ENCODE measurements around the gene CHML. TPM values are rescaled to one million over a fixed set of nuclear protein-coding genes. Genes with fewer than 3 reads are reported as not detected.

The CHML gene
- total RNA-seq, 1 experiment from 2014 or later = 19.3 TPM

DNA sequence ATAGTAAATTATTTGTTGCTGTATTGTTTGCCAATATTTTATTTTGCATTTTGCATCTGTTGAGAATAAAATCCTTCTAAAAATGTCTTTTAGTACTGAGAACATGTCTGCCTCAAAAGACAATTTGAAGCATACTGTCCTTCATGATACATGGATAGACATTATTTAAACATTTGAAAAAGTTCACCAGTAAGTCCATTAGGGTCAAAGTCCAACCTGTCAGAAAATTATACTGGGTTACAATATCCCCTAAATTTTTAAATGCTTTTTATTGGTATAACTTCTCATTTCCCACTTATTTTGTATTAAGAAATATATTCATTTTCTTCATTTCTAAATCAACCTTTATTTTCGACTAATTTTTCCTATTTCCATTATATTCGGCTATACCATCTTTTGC is 9.3 kb downstream of the CHML start:
- Histone ChIP-seq H3K27ac (ENCODE audit: low read length) (no peak overlapping the region), H3K9me3 (ENCODE audit: control insufficient read depth, insufficient read depth, low read depth, low read length) (no peaks in the 10 kb centered on the region), H3K4me3 (ENCODE audit: low read depth in 2 of 2, low read length in 2 of 2) (no peak overlapping the region), H3K4me1 (ENCODE audit: control insufficient read depth, insufficient read depth, low read length) (peaks cover 8% of the 10 kb centered on the region; the same call in 1 of the 2 replicates), H3K36me3 (ENCODE audit: control insufficient read depth, insufficient read depth, low read length) (peaks cover 3% of the 10 kb centered on the region; the same call in 1 of the 2 replicates), H3K27me3 (ENCODE audit: control insufficient read depth, insufficient read depth, low read length) (no peaks in the 10 kb centered on the region)
- no TSS peak for BruUV-seq (replicated peaks)
- TF ChIP-seq SIN3A (IDR thresholded peaks at IDR 0.05; ENCODE audit: borderline replicate concordance, insufficient read depth, low read depth, low read length) (no peak), POLR2AphosphoS5 (IDR thresholded peaks at IDR 0.05; ENCODE audit: low read depth, low read length) (no peak), TCF7L2 (IDR thresholded peaks at IDR 0.05; ENCODE audit: low read depth, low read length) (no peak)
- TF ChIP-seq, protein P1, sequence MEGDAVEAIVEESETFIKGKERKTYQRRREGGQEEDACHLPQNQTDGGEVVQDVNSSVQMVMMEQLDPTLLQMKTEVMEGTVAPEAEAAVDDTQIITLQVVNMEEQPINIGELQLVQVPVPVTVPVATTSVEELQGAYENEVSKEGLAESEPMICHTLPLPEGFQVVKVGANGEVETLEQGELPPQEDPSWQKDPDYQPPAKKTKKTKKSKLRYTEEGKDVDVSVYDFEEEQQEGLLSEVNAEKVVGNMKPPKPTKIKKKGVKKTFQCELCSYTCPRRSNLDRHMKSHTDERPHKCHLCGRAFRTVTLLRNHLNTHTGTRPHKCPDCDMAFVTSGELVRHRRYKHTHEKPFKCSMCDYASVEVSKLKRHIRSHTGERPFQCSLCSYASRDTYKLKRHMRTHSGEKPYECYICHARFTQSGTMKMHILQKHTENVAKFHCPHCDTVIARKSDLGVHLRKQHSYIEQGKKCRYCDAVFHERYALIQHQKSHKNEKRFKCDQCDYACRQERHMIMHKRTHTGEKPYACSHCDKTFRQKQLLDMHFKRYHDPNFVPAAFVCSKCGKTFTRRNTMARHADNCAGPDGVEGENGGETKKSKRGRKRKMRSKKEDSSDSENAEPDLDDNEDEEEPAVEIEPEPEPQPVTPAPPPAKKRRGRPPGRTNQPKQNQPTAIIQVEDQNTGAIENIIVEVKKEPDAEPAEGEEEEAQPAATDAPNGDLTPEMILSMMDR (IDR thresholded peaks at IDR 0.05) = no peak
- TF ChIP-seq, protein P2, sequence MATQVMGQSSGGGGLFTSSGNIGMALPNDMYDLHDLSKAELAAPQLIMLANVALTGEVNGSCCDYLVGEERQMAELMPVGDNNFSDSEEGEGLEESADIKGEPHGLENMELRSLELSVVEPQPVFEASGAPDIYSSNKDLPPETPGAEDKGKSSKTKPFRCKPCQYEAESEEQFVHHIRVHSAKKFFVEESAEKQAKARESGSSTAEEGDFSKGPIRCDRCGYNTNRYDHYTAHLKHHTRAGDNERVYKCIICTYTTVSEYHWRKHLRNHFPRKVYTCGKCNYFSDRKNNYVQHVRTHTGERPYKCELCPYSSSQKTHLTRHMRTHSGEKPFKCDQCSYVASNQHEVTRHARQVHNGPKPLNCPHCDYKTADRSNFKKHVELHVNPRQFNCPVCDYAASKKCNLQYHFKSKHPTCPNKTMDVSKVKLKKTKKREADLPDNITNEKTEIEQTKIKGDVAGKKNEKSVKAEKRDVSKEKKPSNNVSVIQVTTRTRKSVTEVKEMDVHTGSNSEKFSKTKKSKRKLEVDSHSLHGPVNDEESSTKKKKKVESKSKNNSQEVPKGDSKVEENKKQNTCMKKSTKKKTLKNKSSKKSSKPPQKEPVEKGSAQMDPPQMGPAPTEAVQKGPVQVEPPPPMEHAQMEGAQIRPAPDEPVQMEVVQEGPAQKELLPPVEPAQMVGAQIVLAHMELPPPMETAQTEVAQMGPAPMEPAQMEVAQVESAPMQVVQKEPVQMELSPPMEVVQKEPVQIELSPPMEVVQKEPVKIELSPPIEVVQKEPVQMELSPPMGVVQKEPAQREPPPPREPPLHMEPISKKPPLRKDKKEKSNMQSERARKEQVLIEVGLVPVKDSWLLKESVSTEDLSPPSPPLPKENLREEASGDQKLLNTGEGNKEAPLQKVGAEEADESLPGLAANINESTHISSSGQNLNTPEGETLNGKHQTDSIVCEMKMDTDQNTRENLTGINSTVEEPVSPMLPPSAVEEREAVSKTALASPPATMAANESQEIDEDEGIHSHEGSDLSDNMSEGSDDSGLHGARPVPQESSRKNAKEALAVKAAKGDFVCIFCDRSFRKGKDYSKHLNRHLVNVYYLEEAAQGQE (IDR thresholded peaks at IDR 0.05; ENCODE audit: insufficient read depth in 1 of 2, low read depth in 2 of 2, low read length in 1 of 2) = no peak
- ChIA-PET POLR2A (no interaction called here), CTCF (no interaction called here)
- in situ Hi-C loops (cut with HindIII; ENCODE audit: low pct_unique_long_range_greater_than_20kb, low sequenced_read_pairs) (no loop called here), intact Hi-C loops (cut with micrococcal nuclease; ENCODE audit: unreplicated experiment) (no loop called here)
- ATAC-seq (no peak), DNase-seq (ENCODE audit: low read depth, low spot score) (no peak)

DNA sequence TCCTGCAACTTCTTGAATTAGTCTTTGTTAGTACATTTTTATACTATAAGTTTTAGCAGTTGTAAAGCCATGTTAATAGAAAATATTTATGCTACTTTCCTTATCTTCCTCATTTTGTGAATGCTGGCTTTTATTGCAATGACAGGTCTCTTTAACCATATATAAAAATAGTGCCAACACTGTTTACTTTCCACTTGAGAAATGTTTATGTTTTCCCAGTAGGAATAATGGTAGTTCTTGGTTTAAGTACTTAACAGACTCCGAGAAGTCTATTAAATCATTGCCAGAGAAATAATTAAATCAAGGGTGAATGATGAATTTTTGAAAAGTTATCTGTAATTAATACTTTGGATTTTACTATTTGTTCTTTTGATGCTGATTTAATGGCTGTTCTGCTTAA is 9.7 kb downstream of the CHML start:
- Histone ChIP-seq H3K27me3 (ENCODE audit: control insufficient read depth, insufficient read depth, low read length) (no peaks in the 10 kb centered on the region), H3K4me1 (ENCODE audit: control insufficient read depth, insufficient read depth, low read length) (peaks cover 8% of the 10 kb centered on the region; the same call in 1 of the 2 replicates), H3K4me3 (ENCODE audit: low read depth in 2 of 2, low read length in 2 of 2) (no peak overlapping the region), H3K36me3 (ENCODE audit: control insufficient read depth, insufficient read depth, low read length) (peaks cover 3% of the 10 kb centered on the region; the same call in 1 of the 2 replicates), H3K9me3 (ENCODE audit: control insufficient read depth, insufficient read depth, low read depth, low read length) (no peaks in the 10 kb centered on the region), H3K27ac (ENCODE audit: low read length) (no peak overlapping the region)
- POLR2A ChIA-PET = no interaction called here
- TF ChIP-seq TCF7L2 (IDR thresholded peaks at IDR 0.05; ENCODE audit: low read depth, low read length) = no peak
- TF ChIP-seq POLR2AphosphoS5 (IDR thresholded peaks at IDR 0.05; ENCODE audit: low read depth, low read length) = no peak
- no peak for TF ChIP-seq SIN3A (IDR thresholded peaks at IDR 0.05; ENCODE audit: borderline replicate concordance, insufficient read depth, low read depth, low read length)
- DNase-seq (ENCODE audit: low read depth, low spot score) = no peak
- ATAC-seq = no peak
- CTCF ChIA-PET = interaction anchor here (0.6 kb wide), 1 partner anchor 103 kb away, joined by 3 read pairs; no protein-coding TSS in a partner anchor
- in situ Hi-C loops (cut with HindIII; ENCODE audit: low pct_unique_long_range_greater_than_20kb, low sequenced_read_pairs) (no loop called here), intact Hi-C loops (cut with micrococcal nuclease; ENCODE audit: unreplicated experiment) (no loop called here)
- BruUV-seq (replicated peaks) = no TSS peak

DNA sequence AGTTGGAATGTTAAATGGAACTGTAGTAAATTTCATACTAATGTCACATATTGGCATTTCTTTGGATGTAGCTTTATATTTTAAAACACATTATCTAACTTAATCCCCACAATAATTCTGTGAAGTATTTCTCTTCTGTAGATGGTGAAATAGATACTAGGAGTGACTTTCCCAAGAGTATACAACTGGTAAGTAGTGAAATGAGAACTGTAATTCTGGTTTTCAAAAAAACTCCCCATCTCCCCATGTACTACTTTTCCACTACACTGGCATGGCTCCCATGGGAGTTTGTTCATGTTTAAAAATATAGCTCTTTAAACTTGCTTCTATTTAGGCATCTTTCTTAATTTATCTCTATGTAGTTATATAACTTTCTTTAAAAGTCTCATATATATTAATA is 10.2 kb downstream of the CHML start:
- ATAC-seq (no peak), DNase-seq (ENCODE audit: low read depth, low spot score) (no peak)
- TF ChIP-seq, protein P1 (IDR thresholded peaks at IDR 0.05) = no peak
- TF ChIP-seq SIN3A (IDR thresholded peaks at IDR 0.05; ENCODE audit: borderline replicate concordance, insufficient read depth, low read depth, low read length) (no peak), POLR2AphosphoS5 (IDR thresholded peaks at IDR 0.05; ENCODE audit: low read depth, low read length) (no peak), TCF7L2 (IDR thresholded peaks at IDR 0.05; ENCODE audit: low read depth, low read length) (no peak)
- TF ChIP-seq, protein P2 (IDR thresholded peaks at IDR 0.05; ENCODE audit: insufficient read depth in 1 of 2, low read depth in 2 of 2, low read length in 1 of 2) = no peak
- CTCF ChIA-PET = interaction anchor here (0.6 kb wide), 1 partner anchor 103 kb away, joined by 3 read pairs; no protein-coding TSS in a partner anchor
- Histone ChIP-seq H3K9me3 (ENCODE audit: control insufficient read depth, insufficient read depth, low read depth, low read length) (no peaks in the 10 kb centered on the region), H3K36me3 (ENCODE audit: control insufficient read depth, insufficient read depth, low read length) (peaks cover 3% of the 10 kb centered on the region; the same call in 1 of the 2 replicates), H3K4me3 (ENCODE audit: low read depth in 2 of 2, low read length in 2 of 2) (no peak overlapping the region), H3K27me3 (ENCODE audit: control insufficient read depth, insufficient read depth, low read length) (no peaks in the 10 kb centered on the region), H3K4me1 (ENCODE audit: control insufficient read depth, insufficient read depth, low read length) (peaks cover 11% of the 10 kb centered on the region; the same call in 1 of the 2 replicates), H3K27ac (ENCODE audit: low read length) (no peak overlapping the region)
- intact Hi-C loops (cut with micrococcal nuclease; ENCODE audit: unreplicated experiment) (no loop called here), in situ Hi-C loops (cut with HindIII; ENCODE audit: low pct_unique_long_range_greater_than_20kb, low sequenced_read_pairs) (no loop called here)
- BruUV-seq (replicated peaks) = no TSS peak
- POLR2A ChIA-PET = no interaction called here

All from Panc1 (cell line).